ENCODE data around the gene ZNF217. TPM values are rescaled to one million over a fixed set of nuclear protein-coding genes. Genes with fewer than 3 reads are reported as not detected.
"Not testable (repeated sequence)": the region's sequence is repeated elsewhere in the genome, so short reads cannot be mapped to it uniquely, and the experiment has no call there.

ZNF217 gene
- total RNA-seq, 2 donors from 2014 or later = 18.4 to 22.7 TPM

DNA sequence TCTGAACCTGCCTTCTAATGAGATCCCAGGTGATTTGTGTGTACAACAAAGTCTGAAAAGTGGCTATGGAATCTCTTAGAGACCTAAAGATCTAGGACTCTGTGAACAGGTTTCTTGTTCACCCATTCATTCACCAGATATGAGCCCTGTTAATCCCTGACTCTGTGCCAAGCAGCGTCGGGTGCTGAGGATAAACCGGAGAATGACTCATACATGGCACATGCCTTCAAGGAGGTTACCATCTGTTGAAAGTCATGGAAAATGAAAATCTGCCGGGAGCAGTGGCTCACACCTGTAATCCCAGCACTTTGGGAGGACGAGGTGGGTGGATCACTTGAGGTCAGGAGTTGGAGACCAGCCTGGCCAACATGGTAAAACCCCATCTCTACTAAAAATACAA, 72.2 kb downstream of the ZNF217 start:
- DNase-seq (ENCODE audit: low spot score); intact Hi-C loops (cut with DNase I): not testable (repeated sequence)

DNA sequence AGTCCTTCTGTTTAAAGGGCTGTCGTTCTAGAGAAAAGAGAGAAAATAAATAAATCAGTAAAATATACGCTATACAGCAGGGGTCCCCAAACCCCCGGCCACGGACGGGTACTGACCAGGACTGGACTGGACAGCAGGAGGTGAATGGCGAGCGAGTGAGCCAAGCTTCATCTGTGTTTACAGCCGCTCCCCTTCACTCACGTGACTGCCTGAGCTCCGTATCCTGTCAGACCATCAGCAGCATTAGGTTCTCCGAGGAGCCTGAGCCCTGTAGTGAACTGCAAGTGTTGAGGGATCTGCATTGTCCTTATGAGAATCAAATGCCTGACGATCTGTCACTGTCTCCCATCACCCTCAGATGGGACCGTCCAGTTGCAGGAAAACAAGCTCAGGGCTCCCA, 76.5 kb downstream of the ZNF217 start:
- no peak for DNase-seq (ENCODE audit: low spot score)
- intact Hi-C loops (cut with DNase I) = no loop called here
